GM19351 (cell line): ENCODE results near the gene ELOVL6.

Source experiments
- ATAC-seq: cut with Tn5 transposase; IDR thresholded peaks from one replicate; pipeline ENCODE4 v1.9.1; 2021; ENCODE audit warnings: mild to moderate bottlenecking, moderate library complexity; ENCODE audit not compliant: unreplicated experiment

The ELOVL6 gene

GRCh38 chr4:110129544-110129943, 68.9 kb downstream of the ELOVL6 start:
- no peak for ATAC-seq

DNA sequence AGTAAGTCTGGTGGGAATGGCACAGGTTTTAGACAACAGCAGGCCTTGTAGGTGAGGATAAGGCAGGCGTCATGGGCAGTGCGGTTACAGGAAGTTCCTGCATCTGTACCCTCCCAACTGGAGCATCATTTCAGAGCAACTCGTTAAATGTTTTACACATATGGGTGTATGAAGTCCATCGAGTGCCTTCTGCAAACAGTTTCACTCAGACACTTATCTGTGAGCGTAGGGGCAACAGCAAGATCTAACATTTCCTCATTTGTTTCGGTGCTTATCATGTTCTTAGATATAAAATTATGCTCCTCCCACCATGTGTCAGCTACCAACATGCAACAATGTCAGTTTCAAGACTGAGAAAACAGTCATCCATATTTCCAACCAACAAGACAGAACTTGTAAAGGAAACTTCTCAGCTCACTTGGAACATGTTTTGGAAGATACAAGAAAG, 69.9 kb downstream of the ELOVL6 start:
- no peak for ATAC-seq

DNA sequence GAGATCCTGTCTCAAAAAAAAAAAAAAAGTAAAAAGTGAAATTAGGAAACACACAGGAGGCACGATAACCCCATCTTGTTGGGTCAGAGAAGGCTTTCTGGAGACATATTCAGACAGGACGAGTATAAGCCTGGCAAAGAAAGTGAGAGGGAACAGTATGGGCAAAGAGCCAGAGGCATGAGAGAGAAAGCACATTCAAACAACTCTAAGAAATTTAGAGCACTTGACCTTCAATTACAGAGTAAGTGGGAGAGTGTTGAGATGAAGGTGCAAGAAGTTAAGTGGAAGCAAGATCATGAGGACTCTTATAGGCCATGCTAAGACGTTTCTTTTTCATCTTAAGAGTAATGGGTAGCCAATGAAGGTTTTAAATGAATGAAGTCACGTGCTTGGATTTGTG, 70.4 kb downstream of the ELOVL6 start:
- ATAC-seq, result no peak

- peak; percentile 59 for ATAC-seq
Observed at GRCh38 chr4:110124711-110125110, 73.7 kb downstream of the ELOVL6 start.

GRCh38 chr4:110122201-110122600, 76.2 kb downstream of the ELOVL6 start:
- no peak for ATAC-seq

DNA sequence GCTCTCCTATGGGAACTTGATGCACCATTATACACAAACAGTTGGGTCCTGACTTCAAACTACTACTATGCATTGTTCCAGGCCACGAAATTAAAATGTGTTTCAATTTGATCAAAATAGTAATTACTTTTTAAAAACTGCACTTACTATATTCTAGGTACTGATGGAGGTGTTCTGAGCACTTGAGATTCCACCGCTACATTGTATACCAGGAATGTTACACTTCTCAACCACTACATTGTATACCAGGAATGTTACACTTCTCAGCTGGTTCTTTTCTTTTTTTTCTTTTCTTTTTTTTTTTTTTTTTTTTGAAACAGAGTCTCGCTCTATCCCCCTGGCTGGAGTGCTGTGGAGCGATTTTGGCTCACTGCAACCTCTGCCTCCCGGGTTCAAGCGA, 77.9 kb downstream of the ELOVL6 start:
- ATAC-seq, result no peak

DNA sequence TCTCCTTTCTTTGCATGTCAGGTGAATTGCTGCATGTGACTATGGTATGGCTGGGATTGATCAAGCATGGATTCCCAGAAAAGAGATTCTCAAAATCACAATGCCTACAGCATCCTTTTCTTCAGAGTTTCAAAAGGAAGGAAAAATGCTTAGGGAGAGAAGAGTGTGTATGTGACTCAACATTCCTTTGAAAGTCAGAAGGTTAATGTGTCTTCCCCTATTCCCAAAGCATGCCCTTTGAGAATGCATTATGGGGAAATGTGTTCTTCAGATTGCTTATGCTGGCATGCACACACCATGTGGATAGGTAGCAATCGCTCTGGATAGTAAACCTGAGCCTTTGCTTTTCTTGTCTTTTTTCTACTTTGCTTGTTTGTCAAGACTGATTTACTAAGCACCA, 78.5 kb downstream of the ELOVL6 start:
- no peak for ATAC-seq

- ATAC-seq, result peak; percentile 54
Observed at GRCh38 chr4:110119337-110119736, 79.1 kb downstream of the ELOVL6 start.

- no peak for ATAC-seq
Observed at GRCh38 chr4:110112056-110112455, 86.4 kb downstream of the ELOVL6 start.

GRCh38 chr4:110109455-110109854, 89.0 kb downstream of the ELOVL6 start:
- ATAC-seq, result no peak

DNA sequence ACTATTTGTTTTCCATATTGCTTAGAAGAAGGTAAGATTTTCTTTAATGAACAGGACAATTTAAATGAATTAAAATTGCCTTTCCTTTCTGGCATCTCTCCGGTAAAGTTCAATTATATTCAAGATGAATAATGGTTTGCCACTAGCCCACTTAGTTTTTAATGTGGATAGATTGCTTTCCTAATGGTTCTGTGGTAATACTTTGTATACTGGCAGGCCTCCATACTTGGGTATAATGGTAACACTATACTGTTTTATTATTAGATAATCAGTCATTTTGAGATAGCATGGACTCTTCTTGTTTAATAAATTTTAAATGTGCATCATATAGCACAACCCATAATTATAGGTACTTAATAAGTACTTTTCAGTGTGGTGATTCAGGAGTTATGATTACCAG, 89.5 kb downstream of the ELOVL6 start:
- ATAC-seq, result no peak

DNA sequence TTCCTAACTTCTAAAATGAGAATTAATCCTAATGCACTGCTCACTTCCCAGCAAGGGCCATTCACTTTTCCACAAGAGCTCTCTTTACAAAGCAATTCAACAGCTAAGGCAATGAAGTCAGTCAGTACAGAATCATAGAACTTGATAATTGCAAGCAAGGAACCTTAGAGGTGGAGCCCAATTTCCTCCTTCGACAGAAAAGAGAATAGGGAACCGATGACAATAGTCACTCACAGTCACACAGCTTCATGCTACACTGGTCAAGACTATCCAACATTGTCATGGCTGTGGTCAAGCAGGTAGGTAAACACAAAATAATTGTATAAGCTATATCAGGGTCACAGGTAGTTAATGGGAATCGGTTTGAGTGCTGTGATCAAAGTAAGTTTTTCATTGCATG, 90.0 kb downstream of the ELOVL6 start:
- ATAC-seq, result peak; percentile 92

DNA sequence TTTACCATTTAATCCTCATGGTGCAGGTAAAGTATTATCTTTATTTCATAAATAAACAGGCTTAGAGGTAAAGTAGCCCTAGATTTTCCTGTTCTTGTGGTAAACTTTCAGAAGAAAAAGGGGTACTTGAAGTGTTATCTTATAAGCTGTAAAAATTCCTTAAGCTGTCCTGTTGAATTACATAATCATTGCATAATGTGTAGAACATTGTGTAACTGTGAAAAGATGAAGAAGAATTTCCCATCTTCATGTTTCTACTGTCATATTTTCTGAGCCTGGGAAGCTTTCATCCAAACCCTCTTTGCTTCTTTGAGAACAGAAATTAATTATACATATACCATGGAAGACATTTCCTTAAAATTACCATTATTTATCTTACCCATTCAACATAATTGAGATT, 90.5 kb downstream of the ELOVL6 start:
- no peak for ATAC-seq

DNA sequence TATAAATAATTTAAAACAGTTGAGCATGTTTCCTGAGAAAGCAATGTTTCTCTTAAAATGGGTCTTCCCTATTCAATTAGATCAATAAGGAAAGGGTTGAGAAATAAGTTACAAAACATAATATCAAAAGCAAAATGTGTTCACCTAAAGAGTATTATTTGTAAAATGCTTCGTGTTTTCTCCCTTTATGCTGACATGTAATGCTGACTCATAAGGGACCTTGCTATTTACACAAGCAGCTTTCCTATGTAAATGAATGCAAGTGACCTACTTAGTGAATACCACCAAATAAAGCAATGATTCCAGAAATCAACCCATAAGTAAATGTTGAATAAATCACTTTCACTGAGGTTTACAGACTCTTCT, 91.5 kb downstream of the ELOVL6 start:
- ATAC-seq, result peak; percentile 80

GRCh38 chr4:110104661-110105060, 93.8 kb downstream of the ELOVL6 start:
- ATAC-seq, result no peak

DNA sequence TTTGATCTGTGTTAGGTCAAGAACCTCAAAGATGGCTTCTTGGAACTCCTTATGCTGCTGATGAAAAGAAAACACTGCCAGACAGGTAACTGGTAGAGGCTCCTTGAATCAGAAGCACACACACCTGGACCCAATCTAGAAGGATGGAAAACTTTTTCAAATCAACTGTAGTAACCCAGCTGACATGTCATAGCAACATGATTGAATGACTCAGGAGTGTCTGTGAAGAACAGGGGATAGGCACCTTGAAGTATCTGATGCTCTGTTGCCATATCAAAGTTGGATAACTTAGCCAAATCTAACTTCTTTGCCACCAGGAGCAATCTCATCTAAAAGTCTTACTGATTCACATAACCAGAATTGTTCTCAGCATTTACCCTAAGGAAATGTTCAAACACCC, 98.8 kb downstream of the ELOVL6 start:
- no peak for ATAC-seq

GRCh38 chr4:110096405-110096804, 102.0 kb downstream of the ELOVL6 start:
- ATAC-seq, result no peak

- no peak for ATAC-seq
Observed at GRCh38 chr4:110092646-110093045, 105.8 kb downstream of the ELOVL6 start.

DNA sequence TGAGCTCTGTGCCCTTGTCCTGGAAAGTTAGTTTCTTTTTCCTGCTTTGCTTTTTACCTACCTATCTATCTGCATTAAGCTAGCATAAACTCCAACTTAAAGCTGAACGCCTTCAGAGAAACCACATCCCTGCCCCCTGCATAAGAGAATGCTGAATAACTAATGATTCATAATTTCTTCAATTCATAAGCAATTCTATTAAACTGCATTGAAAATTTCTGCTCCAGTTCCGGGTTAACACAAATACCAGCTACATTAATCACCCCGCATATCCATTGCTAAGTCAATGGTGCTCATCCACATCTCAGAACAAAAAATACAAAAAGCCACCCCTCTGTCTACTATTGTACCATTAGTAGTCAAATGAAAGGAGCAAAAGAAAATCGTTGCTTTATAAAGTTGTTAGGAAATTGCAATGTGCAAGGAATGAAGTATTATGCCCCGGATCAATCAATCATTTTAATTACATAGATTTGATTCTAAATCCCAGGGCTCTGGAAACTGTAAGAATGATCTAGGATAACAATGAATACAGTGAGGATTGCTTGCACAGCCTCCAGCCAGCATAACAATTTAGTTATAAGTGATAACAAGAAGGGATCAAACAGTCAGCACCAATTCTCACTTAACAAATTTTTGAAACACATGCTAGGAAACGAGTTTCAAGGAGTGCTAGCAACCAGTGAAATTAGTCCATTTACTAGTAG, 106.8 kb downstream of the ELOVL6 start:
- no peak for ATAC-seq

- peak; percentile 71 for ATAC-seq
Observed at GRCh38 chr4:110088670-110089069, 109.7 kb downstream of the ELOVL6 start.

GRCh38 chr4:110087070-110087708, 111.2 kb downstream of the ELOVL6 start:
- no peak for ATAC-seq

DNA sequence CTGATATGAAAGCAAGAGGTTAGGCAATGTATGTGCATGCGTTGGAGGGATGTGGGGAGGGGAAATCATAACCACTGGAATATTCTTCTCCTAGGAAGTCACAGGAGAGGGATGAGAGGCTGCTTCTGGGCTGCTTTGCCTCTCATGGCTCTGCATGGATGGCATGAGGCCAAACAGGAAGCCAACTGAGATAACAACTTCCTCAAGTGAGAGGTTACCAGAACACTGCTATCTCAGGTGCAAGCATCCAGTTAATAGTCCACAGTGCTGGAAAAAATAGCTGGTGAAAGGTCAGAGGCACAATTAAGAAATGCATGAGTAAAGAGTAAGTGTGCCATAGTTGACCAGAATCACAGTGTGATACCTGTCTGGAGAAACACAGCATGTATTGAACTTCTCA, 113.3 kb downstream of the ELOVL6 start:
- ATAC-seq, result no peak

DNA sequence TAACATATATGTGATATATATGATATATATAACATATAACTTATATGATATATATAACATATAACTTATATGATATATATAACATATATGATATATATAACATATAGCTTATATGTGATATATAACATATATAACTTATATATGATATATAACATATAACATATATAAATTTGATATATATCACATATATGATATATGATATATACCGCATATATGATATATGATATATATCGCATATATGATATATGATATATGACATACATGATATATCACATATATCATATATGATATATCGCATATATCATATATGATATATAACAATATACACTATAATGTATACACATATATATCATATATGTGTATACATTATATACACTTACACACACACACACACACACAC, 114.3 kb downstream of the ELOVL6 start:
- no peak for ATAC-seq
